Liver (tissue), 3 donors: Measurements from ENCODE around the gene ZNF541.

Experiments
- CTCF ChIP-seq: fragments of 150-350 bp; IDR thresholded peaks from 2 replicates; pipeline ENCODE4 v1.5.1; 2017; ENCODE audit warnings: improper control_type of control experiment, low read depth, low read length; ENCODE audit not compliant: missing input control
- GABPA ChIP-seq, 2 donors: IDR thresholded peaks in 1 of 2; conservative IDR thresholded peaks in 1 of 2; 2 replicates each; pipeline ENCODE4 v1.6.1; 2016; ENCODE audit warnings: antibody characterized with exemption in 2 of 2, mild to moderate bottlenecking in 1 of 2, moderate library complexity in 1 of 2
- REST ChIP-seq: IDR thresholded peaks from 2 replicates; pipeline ENCODE4 v1.6.1; 2016; ENCODE audit warnings: antibody characterized with exemption, mild to moderate bottlenecking
- SP1 ChIP-seq: IDR thresholded peaks from 2 replicates; pipeline ENCODE4 v1.6.1; 2018; ENCODE audit warnings: antibody characterized with exemption, mild to moderate bottlenecking
- YY1 ChIP-seq: IDR thresholded peaks from 2 replicates; pipeline ENCODE4 v1.6.1; 2016; ENCODE audit warnings: antibody characterized with exemption, mild to moderate bottlenecking
- TF ChIP-seq, protein P1 (sequence below): IDR thresholded peaks from 2 replicates; pipeline ENCODE4 v1.6.1; 2016; ENCODE audit warnings: antibody characterized with exemption
- TF ChIP-seq, protein P2 (sequence below): IDR thresholded peaks from 2 replicates; pipeline ENCODE4 v1.6.1; 2016; ENCODE audit warnings: antibody characterized with exemption
- donor health status: healthy.
- donor health status: healthy.

DNA sequence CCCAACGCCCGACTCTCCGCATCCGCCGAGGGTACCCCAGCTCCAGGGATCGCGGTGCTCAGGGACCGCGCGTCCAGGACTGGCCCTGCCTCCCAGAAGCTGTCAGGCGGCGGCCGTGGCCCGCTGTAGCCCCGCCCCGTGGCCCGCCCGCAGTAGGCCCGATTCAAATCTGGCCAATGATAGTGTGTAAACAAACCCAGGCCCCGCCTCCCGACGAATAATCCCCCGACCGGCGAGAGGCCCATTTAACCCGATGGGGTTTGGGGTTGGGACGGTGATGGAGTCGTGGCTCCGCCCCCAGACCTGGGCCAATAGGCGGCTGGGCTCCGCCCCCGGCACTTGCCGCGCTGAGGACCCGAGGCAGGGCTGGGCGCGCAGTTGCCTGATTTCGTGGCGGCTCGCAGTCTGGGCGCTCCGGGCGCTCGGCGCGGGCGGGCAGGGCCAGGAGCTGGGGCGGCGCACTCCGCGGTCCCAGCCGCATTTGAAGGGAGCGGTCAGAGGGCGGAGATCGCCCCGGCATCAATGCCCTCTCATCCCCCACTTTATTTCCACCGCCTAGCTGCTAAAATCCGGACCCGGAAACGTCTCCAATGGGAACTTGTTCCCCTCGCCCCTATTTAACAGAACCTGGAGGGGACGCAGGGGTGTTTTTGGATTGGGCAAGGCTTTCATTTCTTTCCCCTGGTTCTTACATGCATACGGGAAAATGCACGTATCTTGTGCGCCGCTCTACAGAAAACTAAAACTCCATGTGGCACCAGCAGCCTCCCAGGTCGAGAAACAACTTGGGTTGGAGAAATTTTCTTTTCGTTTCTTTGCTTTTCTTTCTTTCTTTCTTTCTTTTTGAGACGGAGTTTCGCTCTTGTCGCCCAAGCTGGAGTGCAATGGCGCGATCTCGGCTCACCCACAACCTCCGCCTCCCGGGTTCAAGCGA lies 27.6 kb upstream of the ZNF541 start:
- TF ChIP-seq, protein P1, sequence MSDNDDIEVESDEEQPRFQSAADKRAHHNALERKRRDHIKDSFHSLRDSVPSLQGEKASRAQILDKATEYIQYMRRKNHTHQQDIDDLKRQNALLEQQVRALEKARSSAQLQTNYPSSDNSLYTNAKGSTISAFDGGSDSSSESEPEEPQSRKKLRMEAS: peak; percentile 65
- no peak for TF ChIP-seq CTCF
- TF ChIP-seq SP1: peak; percentile 94
- TF ChIP-seq, protein P2, sequence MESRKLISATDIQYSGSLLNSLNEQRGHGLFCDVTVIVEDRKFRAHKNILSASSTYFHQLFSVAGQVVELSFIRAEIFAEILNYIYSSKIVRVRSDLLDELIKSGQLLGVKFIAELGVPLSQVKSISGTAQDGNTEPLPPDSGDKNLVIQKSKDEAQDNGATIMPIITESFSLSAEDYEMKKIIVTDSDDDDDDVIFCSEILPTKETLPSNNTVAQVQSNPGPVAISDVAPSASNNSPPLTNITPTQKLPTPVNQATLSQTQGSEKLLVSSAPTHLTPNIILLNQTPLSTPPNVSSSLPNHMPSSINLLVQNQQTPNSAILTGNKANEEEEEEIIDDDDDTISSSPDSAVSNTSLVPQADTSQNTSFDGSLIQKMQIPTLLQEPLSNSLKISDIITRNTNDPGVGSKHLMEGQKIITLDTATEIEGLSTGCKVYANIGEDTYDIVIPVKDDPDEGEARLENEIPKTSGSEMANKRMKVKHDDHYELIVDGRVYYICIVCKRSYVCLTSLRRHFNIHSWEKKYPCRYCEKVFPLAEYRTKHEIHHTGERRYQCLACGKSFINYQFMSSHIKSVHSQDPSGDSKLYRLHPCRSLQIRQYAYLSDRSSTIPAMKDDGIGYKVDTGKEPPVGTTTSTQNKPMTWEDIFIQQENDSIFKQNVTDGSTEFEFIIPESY: no peak
- TF ChIP-seq REST: peak; percentile 87
- no peak for TF ChIP-seq GABPA (IDR thresholded peaks at IDR 0.05 in 1 of 2, conservative IDR thresholded peaks at IDR 0.05 in 1 of 2)
- peak; percentile 88 for TF ChIP-seq YY1
